Measurements from ENCODE around the gene ALK.

Gene ALK

GRCh38 chr2:29606104-29607037 is 315.0 kb downstream of the ALK start:
- DNase-seq: no peak

- no peak for DNase-seq
Measured at GRCh38 chr2:29603341-29603740, 318.0 kb downstream of the ALK start.

- DNase-seq: no peak
Measured at GRCh38 chr2:29601872-29602271, 319.5 kb downstream of the ALK start.

GRCh38 chr2:29601321-29601720 is 320.1 kb downstream of the ALK start:
- no peak for DNase-seq

GRCh38 chr2:29599946-29600345 is 321.4 kb downstream of the ALK start:
- DNase-seq: no peak

GRCh38 chr2:29598978-29599377 is 322.4 kb downstream of the ALK start:
- no peak for DNase-seq

- no peak for DNase-seq
Measured at GRCh38 chr2:29597035-29597434, 324.4 kb downstream of the ALK start.

GRCh38 chr2:29596584-29596983 is 324.8 kb downstream of the ALK start:
- no peak for DNase-seq

GRCh38 chr2:29591600-29591999 is 329.8 kb downstream of the ALK start:
- no peak for DNase-seq

- no peak for DNase-seq
Measured at GRCh38 chr2:29590211-29590610, 331.2 kb downstream of the ALK start.

- DNase-seq: no peak
Measured at GRCh38 chr2:29589440-29590103, 331.8 kb downstream of the ALK start.

GRCh38 chr2:29587402-29588190 is 333.8 kb downstream of the ALK start:
- DNase-seq: no peak

- DNase-seq: no peak
Measured at GRCh38 chr2:29586919-29587318, 334.5 kb downstream of the ALK start.

- no peak for DNase-seq
Measured at GRCh38 chr2:29583548-29584156, 337.7 kb downstream of the ALK start.

- no peak for DNase-seq
Measured at GRCh38 chr2:29583104-29583503, 338.3 kb downstream of the ALK start.

- DNase-seq: no peak
Measured at GRCh38 chr2:29582062-29582461, 339.3 kb downstream of the ALK start.

GRCh38 chr2:29580223-29580622 is 341.2 kb downstream of the ALK start:
- DNase-seq: no peak

- DNase-seq: no peak
Measured at GRCh38 chr2:29579495-29580169, 341.8 kb downstream of the ALK start.

- DNase-seq: no peak
Measured at GRCh38 chr2:29578084-29578598, 343.2 kb downstream of the ALK start.

- DNase-seq: no peak
Measured at GRCh38 chr2:29576231-29576630, 345.2 kb downstream of the ALK start.

GRCh38 chr2:29575370-29575890 is 346.0 kb downstream of the ALK start:
- no peak for DNase-seq

GRCh38 chr2:29573612-29574011 is 347.8 kb downstream of the ALK start:
- DNase-seq: no peak
